Suprapubic skin (tissue), 4 donors: ENCODE data around the gene PPP6R3.

Source experiments
- POLR2A ChIP-seq, 2 donors: fragments of 450-650 bp; IDR thresholded peaks; one replicate each; pipeline ENCODE4 v1.6.1; 2017; ENCODE audit warnings: antibody characterized with exemption in 2 of 2, mild to moderate bottlenecking in 2 of 2, moderate library complexity in 2 of 2
- POLR2AphosphoS5 ChIP-seq, 3 donors: sonication (generic); formaldehyde crosslinking; IDR thresholded peaks; one replicate each; pipeline ENCODE4 v1.6.1; 2017; ENCODE audit warnings: antibody characterized with exemption in 3 of 3
- TF ChIP-seq, protein P1 (sequence below), 2 donors: fragments of 200-600 bp in 1 of 2; fragments of 450-650 bp in 1 of 2; sonication (generic) in 1 of 2; IDR thresholded peaks; one replicate each; pipeline ENCODE4 v1.5.1; 2016 to 2019; ENCODE audit warnings: antibody characterized with exemption in 2 of 2, mild to moderate bottlenecking in 1 of 2, moderate library complexity in 1 of 2

DNA sequence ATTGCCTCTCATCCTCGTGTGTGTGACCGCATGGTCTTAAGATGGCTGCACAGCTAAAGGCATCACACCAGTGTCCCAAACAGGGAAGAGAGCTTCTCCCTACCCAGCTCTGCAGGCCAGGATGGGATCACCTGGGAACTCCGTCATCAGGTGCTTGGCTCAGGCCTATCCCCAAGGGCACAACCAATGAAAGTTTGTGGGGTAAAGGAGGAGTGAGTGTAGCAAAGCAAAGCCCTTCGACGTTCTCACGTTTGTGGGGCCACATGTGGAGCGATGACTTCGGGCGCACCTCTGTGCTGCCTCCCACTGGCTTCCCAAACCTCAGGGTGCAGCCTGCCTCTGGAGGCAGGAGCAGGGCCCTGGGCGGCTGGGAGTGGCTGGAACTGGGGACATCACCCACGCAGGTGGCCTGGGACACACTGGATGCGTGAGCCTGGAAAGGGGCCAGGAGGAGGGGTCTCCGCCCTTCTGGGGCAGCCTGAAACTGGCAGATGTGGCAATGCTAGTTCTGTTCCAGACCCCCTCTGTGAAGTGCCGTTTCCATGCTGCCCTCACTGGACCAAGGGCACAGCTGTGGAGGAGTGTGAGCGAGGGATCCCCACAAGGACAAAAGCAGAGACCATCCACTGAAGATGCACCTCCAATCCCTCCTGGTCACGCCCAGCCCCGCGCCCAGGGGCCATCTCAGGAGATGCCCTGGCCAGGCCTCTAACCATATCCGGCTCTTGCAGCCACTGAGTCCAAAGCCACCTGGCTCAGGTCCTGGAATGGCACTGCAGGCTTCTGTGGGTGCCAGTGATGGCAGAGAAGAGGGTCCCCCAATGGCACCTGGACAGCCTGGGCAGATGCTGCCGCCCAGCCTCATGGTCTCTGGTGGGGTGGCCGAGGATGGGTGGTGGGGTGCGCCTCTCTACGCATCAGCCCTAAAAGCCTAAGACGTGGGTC lies 193.2 kb downstream of the PPP6R3 start:
- TF ChIP-seq, protein P1, sequence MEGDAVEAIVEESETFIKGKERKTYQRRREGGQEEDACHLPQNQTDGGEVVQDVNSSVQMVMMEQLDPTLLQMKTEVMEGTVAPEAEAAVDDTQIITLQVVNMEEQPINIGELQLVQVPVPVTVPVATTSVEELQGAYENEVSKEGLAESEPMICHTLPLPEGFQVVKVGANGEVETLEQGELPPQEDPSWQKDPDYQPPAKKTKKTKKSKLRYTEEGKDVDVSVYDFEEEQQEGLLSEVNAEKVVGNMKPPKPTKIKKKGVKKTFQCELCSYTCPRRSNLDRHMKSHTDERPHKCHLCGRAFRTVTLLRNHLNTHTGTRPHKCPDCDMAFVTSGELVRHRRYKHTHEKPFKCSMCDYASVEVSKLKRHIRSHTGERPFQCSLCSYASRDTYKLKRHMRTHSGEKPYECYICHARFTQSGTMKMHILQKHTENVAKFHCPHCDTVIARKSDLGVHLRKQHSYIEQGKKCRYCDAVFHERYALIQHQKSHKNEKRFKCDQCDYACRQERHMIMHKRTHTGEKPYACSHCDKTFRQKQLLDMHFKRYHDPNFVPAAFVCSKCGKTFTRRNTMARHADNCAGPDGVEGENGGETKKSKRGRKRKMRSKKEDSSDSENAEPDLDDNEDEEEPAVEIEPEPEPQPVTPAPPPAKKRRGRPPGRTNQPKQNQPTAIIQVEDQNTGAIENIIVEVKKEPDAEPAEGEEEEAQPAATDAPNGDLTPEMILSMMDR (IDR thresholded peaks at IDR 0.05): no peak
- no peak for TF ChIP-seq POLR2A (IDR thresholded peaks at IDR 0.05)
- TF ChIP-seq POLR2AphosphoS5 (IDR thresholded peaks at IDR 0.05): no peak
